OCI-LY3 (cell line): ENCODE data around the gene CYSTM1.

Source experiments
- H2AFZ ChIP-seq: fragments of 200-600, 300-600 bp; shearing (Covaris generic); 2 replicates; pipeline ENCODE4 v1.6.0; 2014; ENCODE audit warnings: antibody characterized with exemption, low read depth, low read length
- H3K27ac ChIP-seq: fragments of 200-600, 300-600 bp; sonication (generic); 2 replicates; pipeline ENCODE4 v1.5.1; 2014; ENCODE audit warnings: mild to moderate bottlenecking, low read length, moderate library complexity, mixed read lengths
- H3K27me3 ChIP-seq: fragments of 200-600, 300-600 bp; sonication (generic); 2 replicates; pipeline ENCODE4 v1.6.1; 2014; ENCODE audit warnings: low read depth, low read length, mixed read lengths
- H3K36me3 ChIP-seq: fragments of 200-600, 300-600 bp; sonication (generic); replicated peaks from 2 replicates; pipeline ENCODE3; 2014; ENCODE audit warnings: low read depth, low read length, mixed read lengths
- H3K4me1 ChIP-seq: fragments of 300-600, 200-600 bp; sonication (generic); 2 replicates; pipeline ENCODE4 v1.6.1; 2014; ENCODE audit warnings: low read length, mixed read lengths
- H3K4me2 ChIP-seq: fragments of 200-600, 300-600 bp; sonication (generic); 2 replicates; pipeline ENCODE4 v1.6.1; 2014; ENCODE audit warnings: low read length, mixed read lengths
- H3K4me3 ChIP-seq: fragments of 300-600, 200-600 bp; sonication (generic); 2 replicates; pipeline ENCODE4 v1.5.1; 2014; ENCODE audit warnings: antibody characterized with exemption, mild to moderate bottlenecking, low read length, moderate library complexity
- H3K79me2 ChIP-seq: fragments of 300-600, 200-600 bp; shearing (Covaris generic); 2 replicates; pipeline ENCODE4 v1.6.1; 2014; ENCODE audit warnings: mild to moderate bottlenecking, low read length, mixed read lengths
- H3K9ac ChIP-seq: fragments of 300-600, 200-600 bp; shearing (Covaris generic); 2 replicates; pipeline ENCODE4 v1.6.0; 2014; ENCODE audit warnings: mild to moderate bottlenecking, low read length, moderate library complexity
- H3K9me3 ChIP-seq: fragments of 200-600, 300-600 bp; shearing (Covaris generic); 2 replicates; pipeline ENCODE4 v1.6.1; 2014; ENCODE audit warnings: low read length, mixed read lengths; ENCODE audit not compliant: insufficient read depth
- H4K20me1 ChIP-seq: fragments of 200-600, 300-600 bp; sonication (generic); 2 replicates; pipeline ENCODE4 v1.6.1; 2016; ENCODE audit warnings: low read length, mixed read lengths; ENCODE audit not compliant: insufficient read depth
- EZH2phosphoT487 ChIP-seq: fragments of 200-600 bp; shearing (Covaris generic); IDR thresholded peaks from 2 replicates; pipeline ENCODE4 v1.6.1; 2018; ENCODE audit warnings: antibody characterized with exemption, mixed run types, low read depth
- TF ChIP-seq, protein P1 (sequence below): fragments of 200-600, 300-600 bp; sonication (generic); IDR thresholded peaks from 2 replicates; pipeline ENCODE4 v1.5.1; 2014; ENCODE audit warnings: antibody characterized with exemption, low read length, low read depth

CYSTM1 gene

DNA sequence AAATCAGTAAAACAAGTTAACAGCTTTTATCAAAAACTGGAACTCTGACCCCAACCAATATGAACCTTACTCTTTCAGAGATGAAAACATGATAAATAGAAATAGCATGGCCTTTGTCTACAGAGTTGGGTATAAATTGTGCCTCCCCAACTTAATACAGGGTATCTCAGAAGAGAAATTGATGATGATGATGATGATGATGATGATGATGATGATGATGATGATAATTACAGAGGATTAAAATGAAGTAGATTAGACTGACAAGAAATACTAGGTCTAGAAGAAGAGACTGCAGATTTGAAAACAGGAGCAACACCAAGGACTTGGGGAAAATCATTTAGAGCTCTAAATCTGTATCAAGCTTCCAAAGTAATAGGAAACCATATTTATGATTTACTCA, 100.8 kb downstream of the CYSTM1 start:
- Histone ChIP-seq H3K9ac (no peak overlapping the region), H3K27ac (no peak overlapping the region), H3K4me1 (0 out of 2 replicates have a peak, but pooled peaks cover 3% of the 10 kb centered on the region), H3K79me2 (no peaks in the 10 kb centered on the region), H3K9me3 (no peaks in the 10 kb centered on the region), H3K27me3 (no peaks in the 10 kb centered on the region), H3K4me2 (no peak overlapping the region), H4K20me1 (no peaks in the 10 kb centered on the region), H3K36me3 (no peaks in the 10 kb centered on the region), H3K4me3 (no peak overlapping the region), H2AFZ (no peak overlapping the region)
- no peak for TF ChIP-seq EZH2phosphoT487
- TF ChIP-seq, protein P1, sequence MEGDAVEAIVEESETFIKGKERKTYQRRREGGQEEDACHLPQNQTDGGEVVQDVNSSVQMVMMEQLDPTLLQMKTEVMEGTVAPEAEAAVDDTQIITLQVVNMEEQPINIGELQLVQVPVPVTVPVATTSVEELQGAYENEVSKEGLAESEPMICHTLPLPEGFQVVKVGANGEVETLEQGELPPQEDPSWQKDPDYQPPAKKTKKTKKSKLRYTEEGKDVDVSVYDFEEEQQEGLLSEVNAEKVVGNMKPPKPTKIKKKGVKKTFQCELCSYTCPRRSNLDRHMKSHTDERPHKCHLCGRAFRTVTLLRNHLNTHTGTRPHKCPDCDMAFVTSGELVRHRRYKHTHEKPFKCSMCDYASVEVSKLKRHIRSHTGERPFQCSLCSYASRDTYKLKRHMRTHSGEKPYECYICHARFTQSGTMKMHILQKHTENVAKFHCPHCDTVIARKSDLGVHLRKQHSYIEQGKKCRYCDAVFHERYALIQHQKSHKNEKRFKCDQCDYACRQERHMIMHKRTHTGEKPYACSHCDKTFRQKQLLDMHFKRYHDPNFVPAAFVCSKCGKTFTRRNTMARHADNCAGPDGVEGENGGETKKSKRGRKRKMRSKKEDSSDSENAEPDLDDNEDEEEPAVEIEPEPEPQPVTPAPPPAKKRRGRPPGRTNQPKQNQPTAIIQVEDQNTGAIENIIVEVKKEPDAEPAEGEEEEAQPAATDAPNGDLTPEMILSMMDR: no peak

DNA sequence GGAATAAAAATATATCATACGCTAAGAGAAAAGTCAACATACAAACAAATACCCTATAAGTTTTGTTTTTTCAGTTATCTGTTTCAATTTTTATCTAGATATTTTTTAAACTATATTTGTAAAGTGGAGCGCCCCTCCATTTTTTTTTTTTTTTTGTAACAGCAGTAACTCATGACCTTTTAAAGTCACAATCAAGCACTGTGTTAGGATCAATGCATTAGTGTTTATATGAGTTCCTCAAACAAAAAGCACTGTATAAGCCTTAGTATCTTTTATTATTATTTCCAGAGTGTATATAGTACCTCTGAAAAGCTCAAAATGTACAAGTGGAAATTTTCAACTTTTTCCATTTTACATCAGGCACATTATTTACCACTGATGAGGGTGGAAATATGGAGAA, 107.3 kb downstream of the CYSTM1 start:
- no peaks in the 10 kb centered on the region for H3K9me3 ChIP-seq
- no peak overlapping the region for H2AFZ ChIP-seq
- H3K9ac ChIP-seq: no peak overlapping the region
- H3K4me2 ChIP-seq: peak overlapping the region; percentile 30; the same call in 1 of the 2 replicates
- no peak overlapping the region for H3K4me3 ChIP-seq
- H3K36me3 ChIP-seq: peaks cover 5% of the 10 kb centered on the region
- H3K27me3 ChIP-seq: no peaks in the 10 kb centered on the region
- no peaks in the 10 kb centered on the region; the same call in 1 of the 2 replicates for H4K20me1 ChIP-seq
- peak overlapping the region; percentile 6; the same call in 1 of the 2 replicates for H3K27ac ChIP-seq
- peaks cover 38% of the 10 kb centered on the region for H3K4me1 ChIP-seq
- TF ChIP-seq EZH2phosphoT487: no peak
- TF ChIP-seq, protein P1: no peak
- H3K79me2 ChIP-seq: peaks cover 21% of the 10 kb centered on the region; the same call in 1 of the 2 replicates

DNA sequence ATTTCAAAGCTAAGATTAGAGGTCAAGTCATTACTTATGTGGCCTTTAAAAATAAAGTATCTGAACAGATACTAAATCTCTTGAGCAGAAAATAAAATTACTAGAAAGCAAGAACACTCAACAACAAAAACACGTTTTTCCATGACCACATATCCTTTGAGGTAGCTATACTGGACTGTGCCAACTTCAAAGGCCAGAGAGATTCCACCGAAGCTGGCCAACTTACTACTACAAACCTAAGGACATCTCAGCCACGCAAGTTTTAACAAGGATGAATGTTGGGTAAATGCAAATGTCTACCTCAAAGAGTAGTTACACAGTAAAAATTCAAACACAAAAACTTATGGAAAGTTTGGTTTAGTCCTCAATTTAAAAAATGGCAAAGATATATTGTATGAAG, 109.0 kb downstream of the CYSTM1 start:
- no peak overlapping the region; the same call in 1 of the 2 replicates for H3K4me2 ChIP-seq
- peaks cover 5% of the 10 kb centered on the region for H3K36me3 ChIP-seq
- H3K9me3 ChIP-seq: no peaks in the 10 kb centered on the region
- TF ChIP-seq, protein P1: no peak
- TF ChIP-seq EZH2phosphoT487: no peak
- peak overlapping the region; percentile 74; the same call in 1 of the 2 replicates for H3K27ac ChIP-seq
- peaks cover 31% of the 10 kb centered on the region; the same call in 1 of the 2 replicates for H3K79me2 ChIP-seq
- H3K9ac ChIP-seq: no peak overlapping the region
- H4K20me1 ChIP-seq: no peaks in the 10 kb centered on the region; the same call in 1 of the 2 replicates
- no peak overlapping the region for H3K4me3 ChIP-seq
- no peak overlapping the region for H2AFZ ChIP-seq
- peaks cover 35% of the 10 kb centered on the region for H3K4me1 ChIP-seq
- H3K27me3 ChIP-seq: no peaks in the 10 kb centered on the region

DNA sequence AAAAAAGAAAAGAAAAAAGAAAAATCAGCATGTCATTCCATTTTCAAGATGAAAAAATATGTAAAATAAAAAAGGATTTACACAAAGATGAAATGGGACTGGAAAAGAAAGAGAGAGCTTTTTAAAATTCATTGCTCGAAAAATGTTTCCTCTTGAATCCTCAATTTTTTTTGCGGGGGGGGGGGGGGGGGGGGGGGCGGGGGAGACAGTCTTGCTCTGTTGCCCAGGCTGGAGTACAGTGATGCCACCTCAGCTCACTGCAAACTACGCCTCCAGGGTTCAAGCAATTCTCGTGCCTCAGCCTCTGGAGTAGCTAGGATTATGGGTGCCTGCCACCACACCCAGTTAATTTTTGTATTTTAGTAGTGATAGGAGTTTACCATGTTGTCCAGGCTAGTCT, 111.4 kb downstream of the CYSTM1 start:
- H3K9ac ChIP-seq: no peak overlapping the region
- peaks cover 5% of the 10 kb centered on the region for H3K36me3 ChIP-seq
- no peak overlapping the region for H3K4me3 ChIP-seq
- H3K4me2 ChIP-seq: no peak overlapping the region
- TF ChIP-seq EZH2phosphoT487: no peak
- TF ChIP-seq, protein P1: no peak
- no peaks in the 10 kb centered on the region for H3K9me3 ChIP-seq
- peaks cover 35% of the 10 kb centered on the region for H3K4me1 ChIP-seq
- H3K27me3 ChIP-seq: no peaks in the 10 kb centered on the region
- no peak overlapping the region for H3K27ac ChIP-seq
- H3K79me2 ChIP-seq: peaks cover 42% of the 10 kb centered on the region
- no peaks in the 10 kb centered on the region; the same call in 1 of the 2 replicates for H4K20me1 ChIP-seq
- no peak overlapping the region for H2AFZ ChIP-seq
